Body of pancreas (tissue), 4 donors: ENCODE measurements around the gene TRIM24. TPM values are rescaled to one million over a fixed set of nuclear protein-coding genes. Genes with fewer than 3 reads are reported as not detected.
A peak's percentile ranks its signal among the peaks of the same experiment; 100 is the strongest.

Experiments used
- ATAC-seq: fragments of 150-250 bp; one replicate; pipeline ENCODE4 v1.9.1; 2016
- DNase-seq, 4 donors: peaks; one replicate each; pipeline ENCODE4 v3.0.0-alpha.2; 2019
- H3K27ac ChIP-seq, 4 donors: fragments of 200-600 bp; sonication (generic); 1 replicate in 3 of 4; 2 replicates in 1 of 4; pipeline versions ENCODE4 v1.5.1 to v1.6.1; 2016 to 2019; ENCODE audit warnings: mild to moderate bottlenecking in 1 of 4, mixed read lengths in 1 of 4, moderate library complexity in 1 of 4
- H3K27me3 ChIP-seq, 2 donors: fragments of 200-600 bp; sonication (generic); one replicate each; pipeline ENCODE4 v1.6.0; 2016; ENCODE audit warnings: mild to moderate bottlenecking in 1 of 2
- H3K36me3 ChIP-seq, 2 donors: fragments of 200-600 bp; sonication (generic); replicated peaks in 1 of 2; 2 replicates each; pipeline ENCODE4 v1.5.1; 2016; ENCODE audit warnings: low read depth in 2 of 2; ENCODE audit not compliant: insufficient read depth in 1 of 2
- H3K4me1 ChIP-seq: fragments of 200-600 bp; sonication (generic); one replicate; pipeline ENCODE4 v1.6.0; 2016
- H3K4me3 ChIP-seq, 2 donors: fragments of 200-600 bp; sonication (generic); 1 replicate in 1 of 2; 2 replicates in 1 of 2; pipeline ENCODE4 v1.5.1; 2016 to 2019
- H3K9me3 ChIP-seq, 3 donors: fragments of 200-600 bp; sonication (generic); 1 replicate in 2 of 3; 2 replicates in 1 of 3; pipeline ENCODE4 v1.5.1; 2016
- CTCF ChIP-seq, 7 experiments: fragments of 450-650 bp in 4 of 7; fragments of 200-600 bp in 3 of 7; sonication (generic) in 3 of 7; IDR thresholded peaks; one replicate each; pipeline ENCODE4 v1.5.1; 2016 to 2019; ENCODE audit warnings: antibody characterized with exemption in 7 of 7
- POLR2A ChIP-seq, 3 donors: fragments of 450-650 bp; IDR thresholded peaks; one replicate each; pipeline ENCODE4 v1.6.1; 2016; ENCODE audit warnings: antibody characterized with exemption in 3 of 3, mild to moderate bottlenecking in 2 of 3
- WGBS, 2 donors: methylation state at CpG; one replicate each; pipeline ENCODE4 v1.1.5; 2017; 5-methylcytosine and 5-hydroxymethylcytosine counted together
- intact Hi-C: fragments of 100-400 bp; cut with DNase I; formaldehyde crosslinking; loops from one replicate; pipeline ENCODE4 v1.15.1; 2023
- total RNA-seq, 2 donors: library from RNA; depleted of rRNA; stranded (reverse); fragments of >200 nt; gene quantifications; one replicate each; pipeline ENCODE4 v1.1.0, GENCODE V29; 2016

Gene TRIM24
- total RNA-seq, 2 donors from 2014 or later: 12.2 to 12.5 TPM

DNA sequence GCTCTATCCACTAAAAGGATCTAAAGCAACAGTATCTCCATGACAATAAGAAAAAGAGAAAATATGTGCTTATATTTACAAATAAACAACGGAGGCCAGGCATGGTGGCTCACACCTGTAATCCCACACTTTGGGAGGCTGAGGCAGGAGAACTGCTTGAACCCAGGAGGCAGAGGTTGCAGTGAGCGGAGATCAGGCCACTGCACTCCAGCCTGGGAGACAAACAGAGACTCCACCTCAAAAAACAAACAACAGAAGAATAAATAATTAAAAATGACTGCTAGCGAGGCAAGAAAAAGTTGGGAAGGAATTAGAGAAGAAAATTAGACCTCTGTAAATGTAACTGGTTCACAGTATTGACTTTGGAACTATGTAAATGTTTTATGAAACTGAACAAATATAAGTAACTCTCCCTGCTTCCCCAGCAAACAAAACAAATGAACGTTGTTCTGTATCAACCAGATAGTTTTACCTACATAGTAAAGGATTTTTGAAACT lies 17.1 kb downstream of the TRIM24 start:
- no peaks in the 10 kb centered on the region for H3K36me3 ChIP-seq
- DNase-seq: no peak
- H3K9me3 ChIP-seq: no peaks in the 10 kb centered on the region
- peak overlapping the region in 3 of 4 donors; percentile 40 to 59 (median 49) for H3K27ac ChIP-seq
- WGBS, 2 donors: 26 to 27% methylated on average over 4 of the region's 4 CpGs
- TF ChIP-seq POLR2A (IDR thresholded peaks at IDR 0.05) (no peak), CTCF (IDR thresholded peaks at IDR 0.05) (no peak)
- ATAC-seq: no peak
- intact Hi-C loops: no loop called here
- peaks cover 55% of the 10 kb centered on the region for H3K4me1 ChIP-seq
- no peaks in the 10 kb centered on the region for H3K27me3 ChIP-seq
- no peak overlapping the region for H3K4me3 ChIP-seq

DNA sequence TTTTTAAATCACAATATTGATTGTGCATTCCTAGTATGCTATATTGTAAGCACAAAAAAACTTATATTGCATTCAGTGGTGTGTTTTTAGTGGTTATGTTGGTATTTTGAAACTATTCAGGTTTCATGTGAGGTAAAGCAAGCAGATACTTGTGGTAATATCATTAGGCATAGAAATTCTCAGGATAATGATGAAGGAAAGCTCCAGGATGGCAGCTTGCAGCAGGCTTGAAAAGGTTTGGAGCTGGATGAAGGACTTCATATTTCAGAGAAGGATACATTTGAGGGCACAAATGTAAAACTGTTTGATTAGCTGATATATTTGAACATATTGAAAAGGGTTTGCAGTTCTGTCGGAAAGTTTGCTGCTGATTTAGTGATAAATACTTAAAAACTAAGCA lies 17.5 kb downstream of the TRIM24 start:
- H3K4me1 ChIP-seq: peaks cover 51% of the 10 kb centered on the region
- no peaks in the 10 kb centered on the region for H3K9me3 ChIP-seq
- H3K27ac ChIP-seq: peak overlapping the region in 3 of 4 donors; percentile 40 to 59 (median 49)
- DNase-seq (no peak), ATAC-seq (no peak)
- H3K4me3 ChIP-seq: no peak overlapping the region
- no peaks in the 10 kb centered on the region for H3K27me3 ChIP-seq
- no peaks in the 10 kb centered on the region for H3K36me3 ChIP-seq
- intact Hi-C loops: no loop called here
- TF ChIP-seq CTCF (IDR thresholded peaks at IDR 0.05): no peak
- TF ChIP-seq POLR2A (IDR thresholded peaks at IDR 0.05): no peak
- 28 to 29% methylated on average over 1 of the region's 1 CpG for WGBS, 2 donors

DNA sequence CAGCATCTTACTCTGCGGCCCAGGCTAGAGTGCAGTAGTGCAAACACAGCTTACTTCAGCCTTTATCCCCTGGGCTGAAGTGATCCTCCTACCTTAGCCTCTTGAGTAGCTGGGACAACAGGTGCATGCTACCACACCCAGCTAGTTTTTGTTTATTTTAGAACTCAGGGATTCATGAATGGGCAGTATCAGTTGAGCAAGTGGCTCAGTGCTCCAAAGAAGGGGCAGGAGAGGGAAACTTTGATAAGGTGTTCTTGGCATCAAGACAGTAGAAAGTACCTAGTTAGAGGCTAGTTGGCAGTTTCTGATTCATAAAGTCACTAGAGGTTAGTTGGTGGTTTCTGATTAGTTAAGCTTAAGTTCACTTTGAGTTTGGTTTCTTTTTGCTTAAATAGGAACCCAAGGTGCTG lies 18.4 kb downstream of the TRIM24 start:
- DNase-seq: peak in 2 of 4 donors; percentile 40 to 48
- TF ChIP-seq CTCF (IDR thresholded peaks at IDR 0.05): no peak
- TF ChIP-seq POLR2A (IDR thresholded peaks at IDR 0.05): no peak
- intact Hi-C loops: no loop called here
- peak; percentile 76 for ATAC-seq
- WGBS, 2 donors: 55 to 59% methylated on average over 1 of the region's 1 CpG
- H3K9me3 ChIP-seq: no peaks in the 10 kb centered on the region
- H3K27me3 ChIP-seq: no peaks in the 10 kb centered on the region
- peaks cover 42% of the 10 kb centered on the region for H3K4me1 ChIP-seq
- no peaks in the 10 kb centered on the region for H3K36me3 ChIP-seq
- peak overlapping the region in 2 of 4 donors; percentile 40 to 59 for H3K27ac ChIP-seq
- H3K4me3 ChIP-seq: no peak overlapping the region

- Histone ChIP-seq H3K9me3 (no peaks in the 10 kb centered on the region), H3K4me1 (peaks cover 34% of the 10 kb centered on the region), H3K27me3 (no peaks in the 10 kb centered on the region), H3K36me3 (no peaks in the 10 kb centered on the region), H3K27ac (no peak overlapping the region), H3K4me3 (no peak overlapping the region)
- TF ChIP-seq CTCF (IDR thresholded peaks at IDR 0.05): no peak
- no peak for TF ChIP-seq POLR2A (IDR thresholded peaks at IDR 0.05)
- intact Hi-C loops: no loop called here
- ATAC-seq (no peak), DNase-seq (no peak)
- 72 to 73% methylated on average over 4 of the region's 4 CpGs for WGBS, 2 donors
Observed at GRCh38 chr7:138480527-138480926, 20.5 kb downstream of the TRIM24 start.
